Right lung (tissue), 5 donors: ENCODE data around the gene HNRNPH2. TPM values are rescaled to one million over a fixed set of nuclear protein-coding genes. Genes with fewer than 3 reads are reported as not detected.
A peak's percentile ranks its signal among the peaks of the same experiment; 100 is the strongest.

ENCODE experiments used
- DNase-seq, 2 donors: peaks; one replicate each; pipeline ENCODE4 v3.0.0-alpha.2; 2013
- polyA plus RNA-seq, 5 donors: library from polyadenylated mRNA; unstranded; fragments of 120-200 nt; gene quantifications; one replicate each; pipeline versions ENCODE4 v1.2.1 to v1.2.3, GENCODE V29; 2013; ENCODE audit warnings: inconsistent platforms in 1 of 5, low replicate concordance in 1 of 5; ENCODE audit not compliant: insufficient read length in 5 of 5, insufficient read depth in 1 of 5

The HNRNPH2 gene
- polyA plus RNA-seq, 5 donors = 84.0 to 111 (median 98.1) TPM

GRCh38 chrX:101393530-101394305 lies 14.3 kb upstream of the HNRNPH2 start:
- DNase-seq = no peak

- DNase-seq = no peak
Observed at GRCh38 chrX:101394372-101394771, 13.7 kb upstream of the HNRNPH2 start.

GRCh38 chrX:101395789-101396188 lies 12.2 kb upstream of the HNRNPH2 start:
- no peak for DNase-seq

- no peak for DNase-seq
Observed at GRCh38 chrX:101397779-101398178, 10.2 kb upstream of the HNRNPH2 start.

GRCh38 chrX:101398694-101399093 lies 9.3 kb upstream of the HNRNPH2 start:
- DNase-seq = no peak

GRCh38 chrX:101399825-101400224 lies 8.2 kb upstream of the HNRNPH2 start:
- no peak for DNase-seq

GRCh38 chrX:101407167-101407747 lies 765 bp upstream of the HNRNPH2 start:
- peak in 1 of 2 donors; percentile 26 for DNase-seq

GRCh38 chrX:101408532-101408841 lies 465 bp downstream of the HNRNPH2 start:
- DNase-seq = no peak

- no peak for DNase-seq
Observed at GRCh38 chrX:101409043-101409442, 1.0 kb downstream of the HNRNPH2 start.

- no peak for DNase-seq
Observed at GRCh38 chrX:101410461-101410860, 2.4 kb downstream of the HNRNPH2 start.

GRCh38 chrX:101411984-101412383 lies 4.0 kb downstream of the HNRNPH2 start:
- DNase-seq = no peak

GRCh38 chrX:101415180-101416145 lies 7.4 kb downstream of the HNRNPH2 start:
- DNase-seq = peak; percentile 47 to 57

GRCh38 chrX:101416691-101417090 lies 8.7 kb downstream of the HNRNPH2 start:
- no peak for DNase-seq

- no peak for DNase-seq
Observed at GRCh38 chrX:101417190-101417589, 9.2 kb downstream of the HNRNPH2 start.

- DNase-seq = peak; percentile 56 to 61
Observed at GRCh38 chrX:101417981-101418841, 10.2 kb downstream of the HNRNPH2 start.

- no peak for DNase-seq
Observed at GRCh38 chrX:101419489-101419888, 11.5 kb downstream of the HNRNPH2 start.

- DNase-seq = no peak
Observed at GRCh38 chrX:101427954-101428353, 19.9 kb downstream of the HNRNPH2 start.

GRCh38 chrX:101429934-101430333 lies 21.9 kb downstream of the HNRNPH2 start:
- DNase-seq = no peak

GRCh38 chrX:101430457-101431078 lies 22.5 kb downstream of the HNRNPH2 start:
- no peak for DNase-seq

GRCh38 chrX:101442085-101442484 lies 34.1 kb downstream of the HNRNPH2 start:
- no peak for DNase-seq

GRCh38 chrX:101449279-101449678 lies 41.3 kb downstream of the HNRNPH2 start:
- no peak for DNase-seq
